K562 (cell line): ENCODE data around the gene RGS17. TPM values are rescaled to one million over a fixed set of nuclear protein-coding genes. Genes with fewer than 3 reads are reported as not detected.
A peak's percentile ranks its signal among the peaks of the same experiment; 100 is the strongest.

ENCODE experiments used
- CREB1 ChIP-seq, 2 experiments: sonication (generic) in 1 of 2; formaldehyde crosslinking in 1 of 2; IDR thresholded peaks; 2 replicates each; pipeline versions ENCODE4 v1.6.1 to v1.8.0; 2012 to 2022; ENCODE audit warnings: inconsistent platforms in 1 of 2, mild to moderate bottlenecking in 1 of 2, missing genetic modification reagents in 1 of 2, moderate library complexity in 1 of 2
- DMBX1 ChIP-seq: fragments of 250-450 bp; sonication (Bioruptor Pico); IDR thresholded peaks from 2 replicates; pipeline ENCODE4 v1.8.0; 2022; ENCODE audit warnings: inconsistent platforms, mild to moderate bottlenecking, moderate library complexity, borderline replicate concordance
- ELF1 ChIP-seq: fragments of 200-800 bp; sonication (Bioruptor generic); IDR thresholded peaks from 2 replicates; pipeline ENCODE4 v1.6.1; 2016; ENCODE audit warnings: missing genetic modification characterization, missing compliant biosample characterization
- FOS ChIP-seq: IDR thresholded peaks from 3 replicates; pipeline ENCODE4 v1.6.1; 2011; ENCODE audit not compliant: insufficient read length; ENCODE audit errors: extremely low read depth
- FOSL1 ChIP-seq: fragments of 200-800 bp; sonication (Bioruptor generic); conservative IDR thresholded peaks from 2 replicates; pipeline ENCODE4 v1.6.1; 2016; ENCODE audit warnings: missing genetic modification characterization, missing compliant biosample characterization
- FOXK1 ChIP-seq: sonication (generic); formaldehyde crosslinking; IDR thresholded peaks from 2 replicates; pipeline ENCODE4 v1.8.0; 2022; ENCODE audit warnings: missing genetic modification reagents, mild to moderate bottlenecking, borderline replicate concordance
- HOXB6 ChIP-seq: fragments of 250-450 bp; sonication (Bioruptor Pico); IDR thresholded peaks from 2 replicates; pipeline ENCODE4 v1.5.1; 2022; ENCODE audit warnings: mild to moderate bottlenecking, borderline replicate concordance
- NFYB ChIP-seq: IDR thresholded peaks from 2 replicates; pipeline ENCODE4 v1.6.1; 2011; ENCODE audit warnings: mild to moderate bottlenecking, moderate library complexity; ENCODE audit not compliant: insufficient read length; ENCODE audit errors: extremely low read depth
- NR2C2 ChIP-seq, 2 experiments: fragments of 200-800 bp in 1 of 2; sonication (Bioruptor generic) in 1 of 2; sonication (generic) in 1 of 2; formaldehyde crosslinking in 1 of 2; IDR thresholded peaks; 2 replicates each; pipeline versions ENCODE4 v1.6.1 to v1.8.0; 2016 to 2022; ENCODE audit warnings: mild to moderate bottlenecking in 1 of 2, missing compliant biosample characterization in 1 of 2, missing genetic modification characterization in 1 of 2, missing genetic modification reagents in 1 of 2
- POLR2H ChIP-seq: IDR thresholded peaks from 2 replicates; pipeline ENCODE4 v1.6.1; 2016; ENCODE audit warnings: missing genetic modification characterization, low read depth, mild to moderate bottlenecking, control low read depth, missing compliant biosample characterization, moderate library complexity
- THRB ChIP-seq: fragments of 450-650 bp; formaldehyde crosslinking; conservative IDR thresholded peaks from 2 replicates; pipeline ENCODE4 v1.4.0; 2022; ENCODE audit warnings: mild to moderate bottlenecking, missing genetic modification characterization
- TOE1 ChIP-seq, 2 experiments: fragments of 450-650 bp in 1 of 2; sonication (generic) in 1 of 2; formaldehyde crosslinking in 1 of 2; IDR thresholded peaks; 2 replicates each; pipeline versions ENCODE4 v1.7.1 to v1.8.0; 2016 to 2022; ENCODE audit warnings: borderline replicate concordance in 2 of 2, mild to moderate bottlenecking in 2 of 2, antibody characterized with exemption in 1 of 2, inconsistent platforms in 1 of 2, low read depth in 1 of 2, missing genetic modification reagents in 1 of 2, moderate library complexity in 1 of 2
- USF1 ChIP-seq: sonication (generic); formaldehyde crosslinking; IDR thresholded peaks from 2 replicates; pipeline ENCODE4 v1.9.0; 2022; ENCODE audit warnings: mild to moderate bottlenecking, missing genetic modification reagents
- ZBTB12 ChIP-seq: fragments of 250-450 bp; sonication (Bioruptor Pico); IDR thresholded peaks from 2 replicates; pipeline ENCODE4 v1.4.0; 2020
- ZKSCAN1 ChIP-seq: fragments of 150-350 bp; IDR thresholded peaks from 2 replicates; pipeline ENCODE4 v1.6.1; 2016; ENCODE audit warnings: low read depth, low read length
- ZNF395 ChIP-seq: fragments of 200-800 bp; sonication (Bioruptor generic); IDR thresholded peaks from 2 replicates; pipeline ENCODE4 v1.6.1; 2017; ENCODE audit warnings: missing genetic modification characterization, missing compliant biosample characterization
- ZNF639 ChIP-seq, 2 experiments: fragments of 200-800 bp in 1 of 2; sonication (Bioruptor generic) in 1 of 2; sonication (generic) in 1 of 2; formaldehyde crosslinking in 1 of 2; IDR thresholded peaks in 1 of 2; conservative IDR thresholded peaks in 1 of 2; 2 replicates each; pipeline versions ENCODE4 v1.5.0 to v1.6.1; 2016 to 2020; ENCODE audit warnings: missing compliant biosample characterization in 1 of 2, missing genetic modification characterization in 1 of 2, missing genetic modification reagents in 1 of 2
- polyA plus RNA-seq, 8 experiments: library from polyadenylated mRNA; depleted of rRNA in 4 of 8; stranded (reverse) in 5 of 8; unstranded in 3 of 8; fragments of >200 nt; fragmentation: Nextera tagmentation in 2 of 8; fragmentation: Illumina TruSeq in 1 of 8; extraction: Ambion mirVana in 2 of 8; extraction: Trizol in 1 of 8; gene quantifications; 2 replicates each; pipeline versions ENCODE4 v1.2.1 to v1.2.3, GENCODE V29; 2011 to 2014; ENCODE audit warnings: inconsistent platforms in 1 of 8, missing spikeins in 1 of 8
- total RNA-seq, 7 experiments: library from RNA; depleted of rRNA in 6 of 7; stranded (reverse); fragments of >200 nt in 6 of 7; fragmentation: Illumina TruSeq in 2 of 7; extraction: Trizol in 2 of 7; gene quantifications; 2 replicates each; pipeline versions ENCODE4 v1.2.1 to v1.2.3, GENCODE V29; 2011 to 2021; ENCODE audit warnings: low replicate concordance in 1 of 7

Gene RGS17
- total and polyA plus RNA-seq, 9 of the 15 experiments (the other 6 are each of a cell fraction or from before 2014, with no cell fraction given): 0.01 to 0.14 (median 0.08) TPM; not detected in 6

- no peak for TF ChIP-seq ZBTB12 (CRISPR knock-in tag)
- TF ChIP-seq ZKSCAN1: no peak
- TF ChIP-seq FOS: no peak
- 0 out of 2 replicates have a peak, but pooled peaks have one; percentile 30 for TF ChIP-seq FOXK1
- TF ChIP-seq NFYB: no peak
- no peak for TF ChIP-seq ZNF395 (CRISPR knock-in tag)
- no peak for TF ChIP-seq TOE1 (IDR thresholded peaks at IDR 0.05; ENCODE audit: borderline replicate concordance)
- 0 out of 2 replicates have a peak, but pooled peaks have one; percentile 21 for TF ChIP-seq TOE1 (CRISPR knock-in tag; IDR thresholded peaks at IDR 0.05; ENCODE audit: borderline replicate concordance, low read depth)
- no peak for TF ChIP-seq ELF1 (tag)
- TF ChIP-seq CREB1 (IDR thresholded peaks at IDR 0.05): no peak
- 0 out of 2 replicates have a peak, but pooled peaks have one; percentile 17 for TF ChIP-seq CREB1 (CRISPR knock-in tag; IDR thresholded peaks at IDR 0.05)
- peak; percentile 24; the same call in 1 of the 2 replicates for TF ChIP-seq NR2C2 (CRISPR knock-in tag; IDR thresholded peaks at IDR 0.05)
- no peak for TF ChIP-seq NR2C2 (tag; IDR thresholded peaks at IDR 0.05)
- TF ChIP-seq FOSL1 (tag): no peak
- TF ChIP-seq USF1 (CRISPR knock-in tag): no peak
- TF ChIP-seq DMBX1: no peak
- TF ChIP-seq ZNF639 (CRISPR knock-in tag; conservative IDR thresholded peaks at IDR 0.05 in 1 of 2, IDR thresholded peaks at IDR 0.05 in 1 of 2): peak in 1 of 2 experiments; percentile 82; a peak in 2 of 4 replicates
- TF ChIP-seq HOXB6 (CRISPR knock-in tag): no peak
- no peak for TF ChIP-seq THRB
- no peak for TF ChIP-seq POLR2H (tag)
Measured at GRCh38 chr6:153001767-153002612, 129.1 kb downstream of the RGS17 start (continued).
